Daoy (cell line): Measurements from ENCODE around the gene CREBBP. TPM values are rescaled to one million over a fixed set of nuclear protein-coding genes. Genes with fewer than 3 reads are reported as not detected.

Source experiments
- DNase-seq: peaks from one replicate; pipeline ENCODE4 v3.0.0-alpha.2; 2015; ENCODE audit warnings: low read depth
- total RNA-seq: library from RNA; depleted of rRNA; stranded (reverse); fragments of >200 nt; shearing (Covaris generic); gene quantifications from 2 replicates; pipeline ENCODE4 v1.2.3, GENCODE V29; 2014

CREBBP gene
- total RNA-seq, 1 experiment from 2014 or later, result 5.8 TPM

DNA sequence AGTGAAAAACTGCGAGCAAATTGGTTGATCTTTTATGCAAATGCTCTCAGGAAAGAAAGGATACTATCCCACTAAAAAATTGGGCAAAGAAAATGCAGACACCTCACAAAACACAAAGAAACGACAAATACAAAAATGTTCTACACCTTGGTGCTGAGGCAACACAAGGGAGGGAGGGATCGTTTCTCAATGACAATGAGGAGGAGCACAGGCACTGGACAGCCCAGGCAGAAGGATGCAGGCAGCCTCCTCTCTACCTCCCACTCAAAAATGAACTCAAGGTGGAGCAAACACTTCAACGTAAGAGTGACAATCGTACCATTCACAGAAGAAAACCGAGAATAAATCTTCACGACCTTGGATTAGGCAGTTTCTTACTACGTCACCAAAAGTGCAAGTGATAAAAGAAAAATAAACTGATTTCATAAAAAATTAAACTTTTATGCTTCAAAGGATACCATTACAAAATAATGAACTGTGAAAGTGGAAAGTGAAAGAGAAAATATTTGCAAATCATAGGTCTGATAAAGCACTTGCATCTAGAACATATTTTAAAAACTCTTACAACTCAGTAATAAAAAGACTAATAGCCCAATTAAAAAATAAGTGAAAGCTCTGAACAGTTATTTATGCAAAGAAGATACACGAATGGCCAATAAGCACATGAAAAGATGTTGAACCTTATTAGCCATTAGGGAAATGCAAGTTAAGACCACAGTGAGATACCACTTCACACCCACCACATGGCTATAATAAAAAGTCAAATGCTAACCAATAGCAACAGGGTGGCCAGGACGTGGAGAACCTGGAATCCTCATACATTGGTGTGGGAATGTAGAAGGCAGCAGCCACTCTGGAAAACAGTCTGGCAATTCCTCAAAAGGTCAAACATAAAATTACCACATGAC, 82.4 kb downstream of the CREBBP start:
- DNase-seq, result no peak

DNA sequence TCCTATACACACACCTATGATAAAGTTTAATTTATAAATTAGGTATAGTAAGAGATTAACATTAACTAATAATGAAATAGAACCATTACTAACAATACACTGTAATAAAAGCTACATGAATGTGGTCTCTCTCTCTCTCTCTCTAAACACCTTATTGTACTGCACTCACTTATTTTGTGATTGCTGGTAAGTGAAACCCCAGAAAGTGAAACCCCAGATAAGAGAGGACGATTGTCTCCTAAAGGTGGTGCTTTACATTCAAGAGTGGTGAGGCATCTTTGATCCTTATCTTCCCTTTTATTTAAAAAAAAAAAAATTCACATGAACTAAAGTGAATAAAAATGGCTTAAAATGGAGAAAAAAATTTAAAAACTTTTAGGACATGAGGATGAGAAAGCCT, 83.0 kb downstream of the CREBBP start:
- DNase-seq, result no peak

DNA sequence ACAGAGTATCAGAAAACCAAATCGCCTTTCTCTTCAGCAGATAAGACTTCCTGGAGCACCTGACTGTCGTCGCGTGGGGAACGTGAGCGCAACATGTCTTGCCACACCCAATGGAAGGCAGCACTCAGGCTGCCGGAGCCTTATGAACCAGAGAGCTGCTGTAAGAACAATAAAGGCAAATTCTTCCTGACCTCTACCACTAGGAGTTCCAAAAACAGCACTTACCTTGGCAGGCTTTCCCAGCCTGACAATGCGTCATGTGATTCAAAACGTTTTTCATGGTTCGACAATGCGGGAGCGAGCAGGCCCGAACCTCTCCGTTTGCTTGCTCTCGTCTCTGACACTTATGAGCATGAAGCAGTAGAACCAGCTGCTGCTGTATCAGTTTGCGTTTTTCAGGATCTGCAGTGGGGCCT, 87.3 kb downstream of the CREBBP start:
- no peak for DNase-seq

DNA sequence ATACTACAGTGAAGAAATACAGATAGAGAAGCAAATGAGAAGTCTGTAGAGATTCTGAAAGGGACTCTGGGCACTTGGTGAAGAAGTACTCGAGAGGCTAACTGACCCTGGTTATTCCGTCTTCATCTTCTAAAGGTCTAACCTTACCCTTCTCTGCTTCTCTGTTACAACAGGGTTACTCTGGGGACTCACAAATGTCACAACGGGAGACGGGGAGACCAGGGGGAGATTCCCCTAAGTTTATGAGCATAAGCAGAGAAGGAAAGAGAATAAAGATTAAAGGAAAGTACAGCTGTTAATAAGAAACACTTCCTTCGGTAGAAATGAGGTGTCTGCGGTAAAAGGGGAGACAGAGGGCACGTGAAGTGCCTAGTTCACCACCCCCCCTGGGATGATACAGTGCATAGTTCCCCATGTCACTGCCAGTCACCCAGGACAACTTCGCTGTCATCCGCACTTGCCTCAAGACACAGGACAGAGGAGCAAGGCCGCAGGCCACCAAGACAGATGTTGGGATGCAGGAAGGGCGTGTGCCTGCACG, 88.0 kb downstream of the CREBBP start:
- no peak for DNase-seq

DNA sequence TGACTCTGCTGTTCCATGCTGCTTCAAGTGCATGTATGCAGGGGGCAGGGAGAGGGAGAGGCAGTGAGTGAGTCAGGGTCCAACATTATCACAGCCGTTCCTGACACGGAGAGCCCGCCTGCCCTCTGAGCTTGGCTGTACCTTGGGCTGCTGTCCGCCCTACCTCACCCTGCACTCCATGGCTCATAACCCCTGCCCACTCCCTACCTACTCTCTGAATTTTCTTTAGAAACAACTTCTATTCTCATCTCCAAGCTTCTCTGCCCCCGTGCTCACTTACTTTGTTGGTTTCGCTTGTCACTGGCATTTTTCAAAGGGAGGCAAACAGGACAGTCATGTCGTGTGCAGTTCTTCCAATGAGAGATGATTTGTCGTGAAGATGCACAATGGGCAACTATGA, 88.8 kb downstream of the CREBBP start:
- DNase-seq, result no peak

DNA sequence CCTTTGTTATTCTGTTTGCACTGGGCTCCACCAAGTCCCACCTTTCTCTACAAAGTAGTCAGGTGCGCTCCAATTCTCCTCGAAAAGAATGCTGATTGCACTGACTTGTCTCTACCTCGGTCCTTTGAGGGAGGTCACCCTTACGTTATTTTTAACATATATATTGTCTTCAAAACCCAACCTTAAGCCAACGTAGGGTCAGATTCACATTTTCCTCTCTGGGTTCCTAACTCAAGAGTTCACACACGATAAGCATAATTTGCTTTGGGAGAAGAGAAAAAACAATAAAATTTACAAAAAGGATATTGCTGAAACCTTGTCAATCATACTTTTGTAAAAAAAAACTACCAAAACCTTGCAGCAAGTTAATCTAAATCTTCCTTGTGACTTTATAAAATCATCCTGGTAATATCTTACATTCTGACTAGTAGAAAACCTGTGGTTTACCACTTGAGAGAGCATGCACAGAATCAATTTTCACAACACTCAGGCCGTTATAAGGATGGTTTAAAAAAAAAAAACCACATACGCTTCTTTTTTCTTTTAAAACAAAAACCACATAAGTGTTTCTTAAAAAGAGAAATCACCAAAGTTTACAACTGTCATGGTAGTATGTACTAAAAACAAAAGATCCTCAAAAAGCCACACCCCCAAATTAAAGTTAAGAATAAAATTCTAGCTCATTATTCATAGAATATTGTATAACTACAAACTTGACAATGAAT, 91.0 kb downstream of the CREBBP start:
- no peak for DNase-seq

DNA sequence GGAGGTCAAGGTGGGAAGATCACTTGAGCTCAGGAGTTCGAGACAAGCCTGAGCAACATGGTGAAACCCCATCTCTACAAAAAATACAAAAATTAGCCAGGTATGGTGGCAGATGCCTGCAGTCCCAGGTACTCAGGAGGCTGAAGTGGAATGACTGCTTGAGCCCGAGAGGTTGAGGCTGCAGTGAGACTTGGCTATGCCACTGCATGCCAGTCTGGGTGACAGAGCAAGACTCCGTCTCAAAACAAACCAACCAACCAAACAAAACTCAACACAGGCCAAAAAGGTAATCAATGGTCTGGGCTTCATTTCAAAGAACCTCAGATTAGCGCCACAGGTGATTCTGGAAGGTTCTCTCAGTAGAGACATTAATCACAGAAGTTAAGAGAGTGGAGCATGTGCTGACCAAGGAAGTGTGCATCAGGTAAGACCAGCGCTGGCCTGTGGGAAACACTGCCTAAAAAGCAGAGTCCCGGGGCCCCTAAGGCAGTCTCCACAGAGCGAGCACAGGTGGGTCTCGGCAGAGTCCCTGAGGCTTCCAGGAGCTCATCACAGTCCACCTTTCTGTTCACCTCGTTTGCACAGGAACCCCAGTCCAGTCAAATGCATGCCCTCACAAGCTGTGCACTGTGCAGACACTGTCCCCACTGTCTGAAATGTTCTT, 91.7 kb downstream of the CREBBP start:
- no peak for DNase-seq

DNA sequence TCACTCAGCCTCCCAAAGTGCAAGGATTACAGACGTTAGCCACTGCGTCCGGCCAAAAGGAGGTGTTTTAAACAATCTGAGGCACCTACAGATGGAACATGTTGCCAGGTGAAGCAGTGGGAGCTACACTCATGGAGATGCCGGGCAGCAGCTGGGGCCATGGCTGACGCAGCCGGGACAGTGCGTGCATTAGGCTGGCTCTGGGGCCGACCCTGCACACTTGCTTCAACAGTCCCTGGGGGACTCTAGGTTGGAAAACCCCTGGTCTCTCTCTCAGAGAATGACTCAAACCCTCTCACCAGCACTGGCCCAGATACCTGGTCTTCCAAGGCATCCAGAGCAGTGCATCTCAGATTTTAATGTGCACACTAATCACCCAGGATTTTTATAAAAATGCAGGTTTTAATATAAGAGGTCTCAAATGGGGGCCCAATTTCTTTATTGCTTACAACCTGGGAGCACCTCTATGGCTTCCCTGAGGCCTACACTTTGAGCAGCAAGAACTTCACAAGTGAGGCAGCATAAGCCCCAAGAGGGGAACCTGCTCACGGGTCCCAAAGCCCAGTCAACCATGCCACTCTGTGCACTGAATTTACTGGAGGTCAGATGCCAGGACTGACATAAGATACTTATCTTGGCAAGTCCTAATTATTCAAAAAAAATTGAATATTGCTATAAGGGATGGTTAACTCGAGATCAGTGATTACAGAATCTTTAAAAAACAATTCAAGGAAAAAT, 92.4 kb downstream of the CREBBP start:
- DNase-seq, result no peak

DNA sequence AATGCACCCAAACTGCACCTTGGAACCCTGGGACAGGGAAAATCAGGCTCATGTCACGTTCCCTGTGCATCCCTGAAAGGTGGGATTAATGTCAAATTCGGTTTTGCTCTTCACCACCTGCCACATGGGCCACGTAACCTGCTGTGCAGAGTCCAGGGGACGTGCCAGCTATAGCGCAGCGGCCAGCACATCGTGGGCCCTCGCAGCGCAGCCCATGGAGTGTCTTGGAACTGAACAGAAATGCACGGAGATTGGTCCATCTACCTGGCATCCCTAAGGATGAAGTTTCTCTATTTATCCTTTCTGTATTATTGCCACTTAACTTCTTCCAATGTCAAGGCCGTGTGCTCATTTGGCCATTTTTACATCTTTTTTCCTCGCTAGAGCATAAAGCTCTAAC, 95.1 kb downstream of the CREBBP start:
- DNase-seq, result no peak

DNA sequence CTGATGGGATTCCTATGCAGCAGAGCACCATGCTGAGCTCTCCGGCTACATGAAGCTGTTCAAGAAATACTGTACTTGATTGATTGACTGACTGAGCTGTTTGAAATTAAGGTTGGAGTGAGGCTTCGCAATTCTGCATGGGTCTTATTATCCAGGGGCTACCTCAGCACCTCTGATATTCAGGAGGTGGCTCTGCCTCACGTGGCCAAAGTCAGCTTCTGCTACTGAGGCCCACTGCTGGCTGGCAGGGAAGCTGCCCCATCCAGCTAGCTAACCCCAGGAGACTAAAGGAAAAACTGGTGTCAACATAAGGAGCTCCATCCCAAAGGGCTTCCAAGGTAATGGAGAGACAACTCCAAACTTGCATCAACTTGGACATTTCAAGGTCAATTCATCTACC, 97.0 kb downstream of the CREBBP start:
- no peak for DNase-seq

DNA sequence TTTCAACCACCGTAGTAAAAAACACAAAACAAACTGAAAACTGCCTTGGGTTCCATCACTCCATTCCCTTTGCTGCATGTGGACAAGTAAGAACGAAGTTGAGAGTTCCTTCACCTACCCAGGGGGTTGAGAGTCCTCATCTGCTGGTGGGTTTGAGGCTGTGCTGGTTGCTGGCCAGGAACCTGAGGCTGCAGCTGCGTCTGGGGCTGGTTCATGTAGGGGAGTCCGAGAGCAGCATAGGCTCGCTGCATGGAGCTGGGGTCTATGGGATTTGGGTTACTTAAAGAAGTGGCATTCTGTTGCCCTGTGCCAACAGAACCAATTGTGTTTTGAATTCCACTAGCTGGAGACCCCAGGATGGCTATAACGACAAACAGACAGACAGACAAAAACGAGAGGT, 97.9 kb downstream of the CREBBP start:
- no peak for DNase-seq

DNA sequence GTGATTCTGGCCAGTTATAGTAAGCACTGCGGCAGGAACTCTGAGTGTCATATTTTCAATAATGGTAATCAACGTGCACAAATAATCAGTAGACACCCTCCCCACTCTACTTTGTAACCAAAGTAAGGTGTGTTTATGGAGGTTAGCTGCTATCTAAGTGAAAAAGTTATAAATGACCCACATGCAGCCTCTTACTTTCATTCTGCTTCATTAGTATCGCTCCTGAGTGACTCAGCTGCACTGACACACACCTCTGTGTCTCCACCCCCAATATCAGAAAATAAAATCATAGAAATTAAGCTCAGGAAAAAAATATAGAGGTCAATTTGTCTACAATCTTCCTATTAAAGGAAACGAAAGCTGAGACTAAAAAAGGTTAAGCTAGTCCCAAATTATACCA, 99.1 kb downstream of the CREBBP start:
- DNase-seq, result no peak

DNA sequence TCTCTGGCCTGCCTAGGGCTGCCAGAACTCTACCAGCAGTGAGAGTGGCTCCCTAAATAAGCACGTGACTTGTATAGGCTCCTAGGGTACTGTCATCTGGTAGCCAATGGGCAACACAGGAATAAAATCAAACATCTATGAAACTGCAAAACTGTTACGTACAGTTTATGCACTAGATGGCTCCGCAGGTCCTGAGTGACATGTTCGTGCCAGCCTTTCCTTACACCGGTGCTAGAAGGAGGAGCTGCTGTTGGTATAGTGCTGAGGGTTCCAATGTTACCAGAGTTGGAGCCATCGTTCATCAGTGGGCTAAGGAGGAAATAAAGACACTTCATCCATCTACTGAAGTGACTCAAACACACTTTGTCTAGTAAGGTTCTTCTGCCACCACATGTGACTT, 99.9 kb downstream of the CREBBP start:
- DNase-seq, result no peak

DNA sequence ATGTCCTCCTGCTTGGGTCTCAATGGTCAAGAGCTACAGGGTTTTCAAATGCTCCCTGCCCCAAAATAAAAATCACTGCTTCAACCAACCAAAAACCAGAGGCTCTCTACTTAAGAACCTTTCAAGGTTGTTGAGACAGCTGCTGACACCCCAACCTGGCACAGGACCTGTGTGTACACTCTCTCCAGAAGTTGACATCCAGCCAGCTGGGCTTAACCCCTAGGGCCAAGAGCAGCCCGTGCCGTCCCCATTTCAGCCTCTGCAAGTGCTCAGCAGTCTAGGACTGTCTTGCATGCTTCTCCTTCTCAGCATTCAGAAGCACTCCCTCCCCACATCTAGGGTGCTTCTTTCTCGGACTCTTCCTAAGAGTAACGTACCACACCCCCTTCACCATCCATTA, 104.2 kb downstream of the CREBBP start:
- no peak for DNase-seq

DNA sequence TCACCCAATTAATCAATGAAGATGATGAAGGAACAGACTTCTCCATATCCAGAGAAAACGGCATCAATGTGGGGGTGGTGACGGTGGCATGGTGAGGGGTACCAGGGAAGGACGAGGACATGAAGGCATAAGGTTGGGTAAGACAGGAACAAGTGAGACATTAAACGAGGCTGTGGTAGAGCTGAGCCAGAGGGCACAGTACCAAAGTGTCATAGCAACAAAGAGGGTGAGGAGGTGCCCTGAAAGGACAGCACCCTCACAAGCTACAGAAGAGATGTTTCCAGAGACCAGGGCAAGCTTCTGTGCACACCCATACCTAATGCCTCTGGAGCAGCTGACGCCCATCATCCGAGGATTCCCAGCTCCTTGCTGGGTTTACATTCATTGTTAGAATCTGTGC, 105.7 kb downstream of the CREBBP start:
- DNase-seq, result no peak

DNA sequence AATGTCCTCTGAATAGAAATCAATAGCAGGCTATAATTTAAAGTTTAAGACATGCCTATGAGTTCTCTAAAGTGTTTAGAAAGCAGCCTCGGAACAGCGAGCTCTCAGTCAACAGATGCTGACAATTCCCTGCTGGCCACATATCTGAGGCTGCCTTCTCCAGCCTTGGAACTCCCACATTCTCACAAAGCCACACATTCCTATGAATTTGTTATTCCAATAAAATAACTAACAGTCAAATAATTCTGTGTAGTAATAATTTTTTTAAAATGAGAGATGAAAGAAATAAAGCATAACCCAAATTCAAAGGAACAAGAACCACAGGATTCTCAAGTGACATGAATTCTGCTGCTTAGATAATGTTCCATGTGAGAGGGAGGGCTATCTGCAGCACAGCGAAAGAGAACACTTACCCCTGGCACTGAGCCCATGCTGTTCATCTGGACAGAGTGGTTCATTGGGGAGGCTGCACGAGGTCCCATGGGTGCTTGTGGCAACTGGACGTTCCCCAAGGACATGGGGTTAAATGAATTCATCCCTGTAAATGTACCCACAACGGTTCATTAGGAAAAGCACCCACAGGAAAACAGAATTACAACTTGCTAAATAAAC, 106.3 kb downstream of the CREBBP start:
- no peak for DNase-seq

DNA sequence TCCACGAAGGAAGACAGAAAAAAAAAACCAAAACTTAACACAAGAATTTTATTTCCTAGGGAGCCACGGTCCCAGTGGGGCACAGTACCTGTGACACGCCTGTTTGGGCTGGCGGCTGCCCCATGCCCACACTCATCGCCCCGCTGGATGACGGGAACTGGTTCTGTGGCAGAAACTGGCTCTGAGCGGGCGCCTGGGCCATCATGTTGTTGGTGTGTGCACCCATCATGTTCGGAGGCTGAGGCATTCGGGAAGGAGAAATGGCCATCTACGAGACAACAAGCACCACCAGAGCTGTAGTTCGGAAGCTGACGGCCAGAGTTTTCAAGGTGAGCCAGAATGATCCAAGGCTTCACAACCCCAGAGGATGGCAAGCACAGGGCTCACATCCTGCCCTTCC, 106.8 kb downstream of the CREBBP start:
- no peak for DNase-seq

DNA sequence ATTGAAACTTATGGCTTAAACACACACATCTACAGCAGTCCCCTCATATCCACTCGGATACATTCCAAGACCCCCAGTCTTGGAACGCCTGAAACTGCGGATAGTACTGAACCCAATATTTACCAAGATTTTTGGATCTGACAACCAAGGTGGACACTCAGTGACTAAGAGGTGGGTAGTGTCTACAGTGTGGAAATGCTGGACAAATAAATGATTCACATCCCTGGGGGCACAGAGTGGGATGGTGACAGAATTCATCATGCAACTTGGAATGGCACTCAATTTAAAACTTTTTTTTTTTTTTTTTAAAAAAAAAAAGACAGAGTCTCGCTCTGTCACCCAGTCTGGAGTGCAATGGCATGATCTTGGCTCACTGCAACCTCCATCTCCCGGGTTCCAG, 109.0 kb downstream of the CREBBP start:
- DNase-seq, result no peak

DNA sequence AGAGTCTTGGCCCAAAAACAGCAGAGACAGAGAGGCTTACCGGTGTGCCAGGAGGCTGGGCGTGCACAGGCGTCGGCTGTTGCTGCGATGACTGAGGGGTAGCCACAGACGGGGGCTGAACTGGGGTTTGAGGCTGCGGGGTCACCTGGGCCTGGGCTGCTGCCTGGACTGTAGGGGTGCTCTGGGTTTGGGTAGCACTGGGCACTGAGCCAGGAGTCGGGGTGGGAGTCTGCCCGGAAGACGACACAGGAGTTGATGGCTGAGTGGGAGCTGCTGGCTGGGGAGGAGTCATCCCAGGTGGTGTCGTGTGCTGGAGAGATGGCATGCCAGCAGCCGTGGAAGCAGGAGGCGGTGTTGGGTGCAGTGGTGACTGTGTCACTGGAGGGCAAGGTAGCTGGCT, 110.0 kb downstream of the CREBBP start:
- DNase-seq, result no peak

DNA sequence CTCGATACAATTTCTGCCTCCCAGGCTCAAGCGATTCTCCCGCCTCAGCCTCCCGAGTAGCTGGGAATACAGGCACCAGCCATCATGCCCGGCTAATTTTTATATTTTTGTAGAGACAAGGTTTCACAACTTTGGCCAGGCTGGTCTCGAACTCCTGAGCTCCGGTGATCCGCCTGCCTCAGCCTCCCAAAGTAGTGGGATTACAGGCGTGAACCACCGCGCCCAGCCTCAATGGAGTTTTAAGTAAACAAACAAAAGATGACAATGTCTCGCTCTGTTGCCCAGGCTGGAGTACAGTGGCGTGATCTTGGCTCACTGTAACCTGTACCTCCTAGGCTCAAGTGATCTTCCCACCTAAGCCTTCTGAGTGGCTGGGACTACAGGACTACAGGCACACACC, 110.6 kb downstream of the CREBBP start:
- DNase-seq, result no peak

DNA sequence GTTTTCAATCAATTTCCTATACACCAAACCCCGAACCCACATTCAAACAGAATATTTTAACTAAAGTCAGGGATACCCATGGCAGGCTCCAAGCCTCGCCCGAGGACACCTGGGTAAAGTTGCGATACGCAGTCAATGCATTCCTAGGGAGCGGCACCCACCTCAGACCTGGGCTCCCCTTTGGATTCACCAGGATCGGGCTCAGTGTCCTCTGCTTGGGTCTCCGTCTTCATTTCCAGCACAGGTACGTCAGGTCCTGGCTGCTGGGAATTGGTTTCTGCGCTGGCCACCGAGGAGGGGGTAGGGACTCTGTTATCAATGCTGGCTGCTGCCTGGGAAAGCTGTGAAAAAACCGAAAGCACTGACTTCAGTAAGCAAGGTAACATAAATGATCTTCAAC, 111.5 kb downstream of the CREBBP start:
- DNase-seq, result no peak
